HG02623 (cell line): Measurements from ENCODE around the gene MYLK.

Source experiments
- ATAC-seq: cut with Tn5 transposase; IDR thresholded peaks from one replicate; pipeline ENCODE4 v1.9.1; 2021; ENCODE audit warnings: moderate library complexity; ENCODE audit not compliant: unreplicated experiment

Gene MYLK

GRCh38 chr3:123798550-123798949 lies 85.6 kb downstream of the MYLK start:
- no peak for ATAC-seq

GRCh38 chr3:123795471-123796251 lies 88.5 kb downstream of the MYLK start:
- ATAC-seq, result no peak

GRCh38 chr3:123793425-123793824 lies 90.7 kb downstream of the MYLK start:
- no peak for ATAC-seq

GRCh38 chr3:123792473-123793201 lies 91.5 kb downstream of the MYLK start:
- no peak for ATAC-seq

- no peak for ATAC-seq
These were observed 92.2 kb downstream of the MYLK start for GRCh38 chr3:123791898-123792297.

- no peak for ATAC-seq
These were observed 92.7 kb downstream of the MYLK start for GRCh38 chr3:123791417-123791816.

- no peak for ATAC-seq
These were observed 93.1 kb downstream of the MYLK start for GRCh38 chr3:123791073-123791370.

GRCh38 chr3:123790254-123791072 lies 93.7 kb downstream of the MYLK start:
- ATAC-seq, result no peak

- no peak for ATAC-seq
These were observed 94.4 kb downstream of the MYLK start for GRCh38 chr3:123789760-123790159.

GRCh38 chr3:123789160-123789559 lies 95.0 kb downstream of the MYLK start:
- ATAC-seq, result no peak

- no peak for ATAC-seq
These were observed 95.4 kb downstream of the MYLK start for GRCh38 chr3:123788710-123789109.

- no peak for ATAC-seq
These were observed 97.0 kb downstream of the MYLK start for GRCh38 chr3:123787133-123787532.

- no peak for ATAC-seq
These were observed 98.5 kb downstream of the MYLK start for GRCh38 chr3:123785602-123786001.

- ATAC-seq, result no peak
These were observed 100.3 kb downstream of the MYLK start for GRCh38 chr3:123783811-123784210.

- no peak for ATAC-seq
These were observed 101.0 kb downstream of the MYLK start for GRCh38 chr3:123783050-123783689.

- no peak for ATAC-seq
These were observed 101.6 kb downstream of the MYLK start for GRCh38 chr3:123782488-123782887.

- ATAC-seq, result no peak
These were observed 102.4 kb downstream of the MYLK start for GRCh38 chr3:123781571-123782275.

GRCh38 chr3:123781138-123781537 lies 103.0 kb downstream of the MYLK start:
- ATAC-seq, result no peak

GRCh38 chr3:123780656-123781055 lies 103.5 kb downstream of the MYLK start:
- ATAC-seq, result no peak

GRCh38 chr3:123779655-123780231 lies 104.4 kb downstream of the MYLK start:
- ATAC-seq, result no peak
